ENCODE results near the gene RALGPS1.

RALGPS1 gene

GRCh38 chr9:127102788-127103187 is 188.2 kb downstream of the RALGPS1 start:
- DNase-seq = no peak

- no peak for DNase-seq
Observed at GRCh38 chr9:127104581-127105311, 190.2 kb downstream of the RALGPS1 start.

- DNase-seq = no peak
Observed at GRCh38 chr9:127105805-127106465, 191.4 kb downstream of the RALGPS1 start.

GRCh38 chr9:127106466-127106855 is 191.9 kb downstream of the RALGPS1 start:
- DNase-seq = no peak

GRCh38 chr9:127107171-127107928 is 192.8 kb downstream of the RALGPS1 start:
- DNase-seq = no peak

- no peak for DNase-seq
Observed at GRCh38 chr9:127107929-127108876, 193.6 kb downstream of the RALGPS1 start.

- DNase-seq = no peak
Observed at GRCh38 chr9:127109212-127109711, 194.7 kb downstream of the RALGPS1 start.

GRCh38 chr9:127112056-127112455 is 197.5 kb downstream of the RALGPS1 start:
- DNase-seq = no peak

GRCh38 chr9:127112735-127113161 is 198.2 kb downstream of the RALGPS1 start:
- DNase-seq = no peak

- DNase-seq = no peak
Observed at GRCh38 chr9:127113191-127113972, 198.8 kb downstream of the RALGPS1 start.

- no peak for DNase-seq
Observed at GRCh38 chr9:127114606-127115005, 200.0 kb downstream of the RALGPS1 start.

- no peak for DNase-seq
Observed at GRCh38 chr9:127116088-127116726, 201.6 kb downstream of the RALGPS1 start.

GRCh38 chr9:127116957-127117356 is 202.4 kb downstream of the RALGPS1 start:
- DNase-seq = peak; percentile 51

GRCh38 chr9:127117801-127118200 is 203.2 kb downstream of the RALGPS1 start:
- DNase-seq = no peak

- DNase-seq = no peak
Observed at GRCh38 chr9:127118597-127119319, 204.2 kb downstream of the RALGPS1 start.

GRCh38 chr9:127119320-127119709 is 204.7 kb downstream of the RALGPS1 start:
- no peak for DNase-seq

- no peak for DNase-seq
Observed at GRCh38 chr9:127121628-127122175, 207.1 kb downstream of the RALGPS1 start.

- DNase-seq = peak; percentile 93
Observed at GRCh38 chr9:127122176-127123063, 207.8 kb downstream of the RALGPS1 start, which contains the start of gene ANGPTL2. TSS of gene ANGPTL2 (minus strand) at chr9:127122635. CDS start at chr9:127108731, 13,904 bp downstream.

All from fibroblast of upper back skin (primary cell).